Measurements from ENCODE around the gene ATP6V0B. TPM values are rescaled to one million over a fixed set of nuclear protein-coding genes. Genes with fewer than 3 reads are reported as not detected.

The ATP6V0B gene
- total and polyA plus RNA-seq, 2 of the 13 experiments (the other 11 are each of a cell fraction or from before 2014, with no cell fraction given), result 157 to 161 TPM

DNA sequence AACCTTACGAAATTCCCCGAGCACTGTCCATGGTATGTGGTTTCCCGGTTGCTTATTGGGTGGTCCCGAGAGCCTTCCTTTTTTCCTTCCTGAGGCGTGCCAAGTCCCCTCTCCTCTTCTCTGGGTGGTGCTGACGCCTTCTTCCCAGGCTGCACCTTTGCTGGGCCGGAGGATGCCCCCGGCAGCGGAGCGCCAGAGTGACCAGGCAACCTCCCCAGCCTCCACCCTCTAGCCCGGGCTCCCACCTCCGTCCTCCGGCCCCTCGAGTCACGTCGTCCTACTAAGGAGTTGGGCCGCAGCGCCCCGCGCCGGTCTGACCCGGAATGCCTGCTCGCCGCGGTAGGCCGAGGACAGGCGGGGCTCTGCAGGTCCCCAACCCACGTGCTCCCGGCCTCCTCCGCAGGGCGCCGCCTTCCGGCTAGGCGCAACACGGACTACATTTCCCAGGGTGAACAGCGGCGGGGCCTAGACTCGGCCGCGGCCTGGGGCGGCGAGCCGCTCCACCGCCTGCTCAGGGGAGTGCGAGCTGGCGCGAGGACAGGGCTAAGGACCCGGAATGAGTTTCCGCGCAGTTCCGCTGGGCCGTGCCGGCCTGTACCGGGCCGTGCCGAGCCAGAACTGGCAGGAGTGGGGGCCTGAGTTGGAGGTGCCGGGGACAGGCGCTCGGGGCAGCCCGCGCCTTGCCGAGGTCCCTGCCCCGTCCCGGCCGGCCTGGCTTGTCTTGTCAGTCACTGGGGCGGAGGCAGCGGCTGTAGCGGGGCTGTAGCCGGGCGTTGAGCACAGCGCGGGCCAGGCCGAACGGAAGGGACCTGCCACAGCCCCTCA is 28.3 kb upstream of the ATP6V0B start, which contains the start of gene IPO13 (continued):
- TF ChIP-seq KMT2B (CRISPR knock-in tag; IDR thresholded peaks at IDR 0.05), result peak; percentile 71
- TF ChIP-seq, protein P1, sequence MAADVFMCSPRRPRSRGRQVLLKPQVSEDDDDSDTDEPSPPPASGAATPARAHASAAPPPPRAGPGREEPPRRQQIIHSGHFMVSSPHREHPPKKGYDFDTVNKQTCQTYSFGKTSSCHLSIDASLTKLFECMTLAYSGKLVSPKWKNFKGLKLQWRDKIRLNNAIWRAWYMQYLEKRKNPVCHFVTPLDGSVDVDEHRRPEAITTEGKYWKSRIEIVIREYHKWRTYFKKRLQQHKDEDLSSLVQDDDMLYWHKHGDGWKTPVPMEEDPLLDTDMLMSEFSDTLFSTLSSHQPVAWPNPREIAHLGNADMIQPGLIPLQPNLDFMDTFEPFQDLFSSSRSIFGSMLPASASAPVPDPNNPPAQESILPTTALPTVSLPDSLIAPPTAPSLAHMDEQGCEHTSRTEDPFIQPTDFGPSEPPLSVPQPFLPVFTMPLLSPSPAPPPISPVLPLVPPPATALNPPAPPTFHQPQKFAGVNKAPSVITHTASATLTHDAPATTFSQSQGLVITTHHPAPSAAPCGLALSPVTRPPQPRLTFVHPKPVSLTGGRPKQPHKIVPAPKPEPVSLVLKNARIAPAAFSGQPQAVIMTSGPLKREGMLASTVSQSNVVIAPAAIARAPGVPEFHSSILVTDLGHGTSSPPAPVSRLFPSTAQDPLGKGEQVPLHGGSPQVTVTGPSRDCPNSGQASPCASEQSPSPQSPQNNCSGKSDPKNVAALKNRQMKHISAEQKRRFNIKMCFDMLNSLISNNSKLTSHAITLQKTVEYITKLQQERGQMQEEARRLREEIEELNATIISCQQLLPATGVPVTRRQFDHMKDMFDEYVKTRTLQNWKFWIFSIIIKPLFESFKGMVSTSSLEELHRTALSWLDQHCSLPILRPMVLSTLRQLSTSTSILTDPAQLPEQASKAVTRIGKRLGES (CRISPR knock-in tag; IDR thresholded peaks at IDR 0.05; ENCODE audit: borderline replicate concordance), result no peak
- TF ChIP-seq CC2D1A (CRISPR knock-in tag; IDR thresholded peaks at IDR 0.05), result no peak; the same call in 1 of the 2 replicates
- TF ChIP-seq, protein P2, sequence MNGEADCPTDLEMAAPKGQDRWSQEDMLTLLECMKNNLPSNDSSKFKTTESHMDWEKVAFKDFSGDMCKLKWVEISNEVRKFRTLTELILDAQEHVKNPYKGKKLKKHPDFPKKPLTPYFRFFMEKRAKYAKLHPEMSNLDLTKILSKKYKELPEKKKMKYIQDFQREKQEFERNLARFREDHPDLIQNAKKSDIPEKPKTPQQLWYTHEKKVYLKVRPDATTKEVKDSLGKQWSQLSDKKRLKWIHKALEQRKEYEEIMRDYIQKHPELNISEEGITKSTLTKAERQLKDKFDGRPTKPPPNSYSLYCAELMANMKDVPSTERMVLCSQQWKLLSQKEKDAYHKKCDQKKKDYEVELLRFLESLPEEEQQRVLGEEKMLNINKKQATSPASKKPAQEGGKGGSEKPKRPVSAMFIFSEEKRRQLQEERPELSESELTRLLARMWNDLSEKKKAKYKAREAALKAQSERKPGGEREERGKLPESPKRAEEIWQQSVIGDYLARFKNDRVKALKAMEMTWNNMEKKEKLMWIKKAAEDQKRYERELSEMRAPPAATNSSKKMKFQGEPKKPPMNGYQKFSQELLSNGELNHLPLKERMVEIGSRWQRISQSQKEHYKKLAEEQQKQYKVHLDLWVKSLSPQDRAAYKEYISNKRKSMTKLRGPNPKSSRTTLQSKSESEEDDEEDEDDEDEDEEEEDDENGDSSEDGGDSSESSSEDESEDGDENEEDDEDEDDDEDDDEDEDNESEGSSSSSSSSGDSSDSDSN (CRISPR knock-in tag; IDR thresholded peaks at IDR 0.05), result peak; percentile 95
- 0 out of 2 replicates have a peak, but pooled peaks have one; percentile 49 for TF ChIP-seq ZBTB7A (CRISPR knock-in tag; IDR thresholded peaks at IDR 0.05)
- peak; percentile 51; the same call in 1 of the 2 replicates for TF ChIP-seq ESRRA (CRISPR knock-in tag; IDR thresholded peaks at IDR 0.05; ENCODE audit: low read depth)
- no peak for TF ChIP-seq ARNT (IDR thresholded peaks at IDR 0.05)
- peak; percentile 22; the same call in 1 of the 2 replicates for TF ChIP-seq ZNF30 (CRISPR knock-in tag; IDR thresholded peaks at IDR 0.05)
- TF ChIP-seq ZNF607 (CRISPR knock-in tag; IDR thresholded peaks at IDR 0.05; ENCODE audit: borderline replicate concordance), result peak; percentile 83
- peak; percentile 93 for TF ChIP-seq DMAP1 (CRISPR knock-in tag; IDR thresholded peaks at IDR 0.05)
- no peak for TF ChIP-seq ATF7 (IDR thresholded peaks at IDR 0.05)
- no peak for TF ChIP-seq ATF7 (CRISPR knock-in tag; IDR thresholded peaks at IDR 0.05)
- 0 out of 2 replicates have a peak, but pooled peaks have one; percentile 21 for TF ChIP-seq ZC3H4 (CRISPR knock-in tag; IDR thresholded peaks at IDR 0.05; ENCODE audit: borderline replicate concordance)
- no peak for TF ChIP-seq TCF7 (IDR thresholded peaks at IDR 0.05; ENCODE audit: low read depth)
- TF ChIP-seq REL (CRISPR knock-in tag; conservative IDR thresholded peaks at IDR 0.05), result peak; percentile 87; the same call in 1 of the 2 replicates
- TF ChIP-seq, protein P3, sequence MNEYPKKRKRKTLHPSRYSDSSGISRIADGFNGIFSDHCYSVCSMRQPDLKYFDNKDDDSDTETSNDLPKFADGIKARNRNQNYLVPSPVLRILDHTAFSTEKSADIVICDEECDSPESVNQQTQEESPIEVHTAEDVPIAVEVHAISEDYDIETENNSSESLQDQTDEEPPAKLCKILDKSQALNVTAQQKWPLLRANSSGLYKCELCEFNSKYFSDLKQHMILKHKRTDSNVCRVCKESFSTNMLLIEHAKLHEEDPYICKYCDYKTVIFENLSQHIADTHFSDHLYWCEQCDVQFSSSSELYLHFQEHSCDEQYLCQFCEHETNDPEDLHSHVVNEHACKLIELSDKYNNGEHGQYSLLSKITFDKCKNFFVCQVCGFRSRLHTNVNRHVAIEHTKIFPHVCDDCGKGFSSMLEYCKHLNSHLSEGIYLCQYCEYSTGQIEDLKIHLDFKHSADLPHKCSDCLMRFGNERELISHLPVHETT (CRISPR knock-in tag; conservative IDR thresholded peaks at IDR 0.05), result peak; percentile 84; the same call in 1 of the 2 replicates
- TF ChIP-seq PRPF4 (IDR thresholded peaks at IDR 0.05; ENCODE audit: low read depth, low read length, poor library complexity, severe bottlenecking), result no peak
- no peak for TF ChIP-seq ZNF292 (CRISPR knock-in tag; IDR thresholded peaks at IDR 0.05; ENCODE audit: borderline replicate concordance, low read depth)
- TF ChIP-seq, protein P4, sequence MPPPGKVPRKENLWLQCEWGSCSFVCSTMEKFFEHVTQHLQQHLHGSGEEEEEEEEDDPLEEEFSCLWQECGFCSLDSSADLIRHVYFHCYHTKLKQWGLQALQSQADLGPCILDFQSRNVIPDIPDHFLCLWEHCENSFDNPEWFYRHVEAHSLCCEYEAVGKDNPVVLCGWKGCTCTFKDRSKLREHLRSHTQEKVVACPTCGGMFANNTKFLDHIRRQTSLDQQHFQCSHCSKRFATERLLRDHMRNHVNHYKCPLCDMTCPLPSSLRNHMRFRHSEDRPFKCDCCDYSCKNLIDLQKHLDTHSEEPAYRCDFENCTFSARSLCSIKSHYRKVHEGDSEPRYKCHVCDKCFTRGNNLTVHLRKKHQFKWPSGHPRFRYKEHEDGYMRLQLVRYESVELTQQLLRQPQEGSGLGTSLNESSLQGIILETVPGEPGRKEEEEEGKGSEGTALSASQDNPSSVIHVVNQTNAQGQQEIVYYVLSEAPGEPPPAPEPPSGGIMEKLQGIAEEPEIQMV (CRISPR knock-in tag; IDR thresholded peaks at IDR 0.05; ENCODE audit: low read depth), result peak; percentile 83

Data from HepG2 (cell line).